ENCODE measurements around the gene ADRM1.

DNA sequence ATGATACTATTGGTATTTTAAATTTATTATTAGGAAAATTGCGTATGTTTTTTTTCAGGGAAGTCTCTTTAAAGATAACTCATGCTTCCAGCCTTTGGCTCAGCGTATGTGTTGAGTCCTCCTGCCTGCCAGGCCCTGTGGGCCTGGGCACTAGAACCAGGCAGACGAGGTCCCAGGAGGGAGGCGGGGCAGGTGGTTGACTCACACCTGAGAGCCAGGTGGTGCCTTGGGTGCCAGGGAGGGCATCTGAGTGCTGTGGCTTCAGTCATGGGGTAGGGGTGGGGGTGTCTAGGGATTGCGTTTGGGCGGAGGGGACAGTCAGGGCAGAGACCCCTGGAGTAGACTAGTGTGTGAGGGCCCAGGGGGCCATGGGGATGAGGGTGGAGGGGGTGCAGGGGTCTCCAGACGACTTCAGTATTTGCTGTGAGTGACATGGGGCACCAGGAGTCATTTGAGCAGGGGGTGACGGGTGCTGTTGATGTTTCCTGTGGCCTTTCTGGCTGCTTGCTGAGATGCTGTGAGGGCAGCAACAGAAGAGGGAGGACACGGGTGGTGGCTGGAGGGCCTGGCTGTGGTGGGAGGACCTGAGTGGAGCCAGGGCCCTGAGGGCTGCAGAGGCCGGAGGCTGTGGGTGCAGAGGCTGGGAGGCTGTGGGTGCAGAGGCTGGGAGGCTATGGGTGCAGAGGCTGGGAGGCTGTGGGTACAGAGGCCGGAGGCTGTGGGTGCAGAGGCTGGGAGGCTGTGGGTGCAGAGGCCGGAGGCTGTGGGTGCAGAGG lies 14.8 kb upstream of the ADRM1 start:
- TF ChIP-seq, protein P1, sequence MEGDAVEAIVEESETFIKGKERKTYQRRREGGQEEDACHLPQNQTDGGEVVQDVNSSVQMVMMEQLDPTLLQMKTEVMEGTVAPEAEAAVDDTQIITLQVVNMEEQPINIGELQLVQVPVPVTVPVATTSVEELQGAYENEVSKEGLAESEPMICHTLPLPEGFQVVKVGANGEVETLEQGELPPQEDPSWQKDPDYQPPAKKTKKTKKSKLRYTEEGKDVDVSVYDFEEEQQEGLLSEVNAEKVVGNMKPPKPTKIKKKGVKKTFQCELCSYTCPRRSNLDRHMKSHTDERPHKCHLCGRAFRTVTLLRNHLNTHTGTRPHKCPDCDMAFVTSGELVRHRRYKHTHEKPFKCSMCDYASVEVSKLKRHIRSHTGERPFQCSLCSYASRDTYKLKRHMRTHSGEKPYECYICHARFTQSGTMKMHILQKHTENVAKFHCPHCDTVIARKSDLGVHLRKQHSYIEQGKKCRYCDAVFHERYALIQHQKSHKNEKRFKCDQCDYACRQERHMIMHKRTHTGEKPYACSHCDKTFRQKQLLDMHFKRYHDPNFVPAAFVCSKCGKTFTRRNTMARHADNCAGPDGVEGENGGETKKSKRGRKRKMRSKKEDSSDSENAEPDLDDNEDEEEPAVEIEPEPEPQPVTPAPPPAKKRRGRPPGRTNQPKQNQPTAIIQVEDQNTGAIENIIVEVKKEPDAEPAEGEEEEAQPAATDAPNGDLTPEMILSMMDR (IDR thresholded peaks at IDR 0.05; ENCODE audit: low read depth, low read length, poor library complexity, severe bottlenecking): no peak
- no peak for TF ChIP-seq EZH2phosphoT487 (IDR thresholded peaks at IDR 0.05; ENCODE audit: borderline replicate concordance, low read length)

Data from DOHH2 (cell line).